Measurements from ENCODE around the gene PLPP4.

DNA sequence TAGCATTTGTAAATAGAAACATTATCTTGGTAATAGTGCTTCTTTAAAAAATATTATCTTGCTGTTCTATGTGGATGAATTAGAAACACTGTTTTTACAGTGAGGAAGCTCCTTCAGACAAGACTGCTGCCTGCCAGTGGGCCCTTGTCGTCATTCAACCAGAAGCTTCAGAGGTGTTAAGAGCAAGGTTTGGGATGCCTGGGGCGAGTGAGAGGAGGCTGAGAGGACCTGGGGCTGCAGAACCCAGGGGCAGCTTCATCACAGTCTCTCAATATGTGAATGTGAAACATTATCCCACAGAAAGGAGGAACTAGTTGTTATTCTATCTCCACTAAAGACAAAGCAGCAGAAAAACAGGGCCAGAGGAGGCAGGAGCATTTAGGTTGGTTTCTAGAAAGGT is 8.1 kb downstream of the PLPP4 start:
- TF ChIP-seq, protein P1, sequence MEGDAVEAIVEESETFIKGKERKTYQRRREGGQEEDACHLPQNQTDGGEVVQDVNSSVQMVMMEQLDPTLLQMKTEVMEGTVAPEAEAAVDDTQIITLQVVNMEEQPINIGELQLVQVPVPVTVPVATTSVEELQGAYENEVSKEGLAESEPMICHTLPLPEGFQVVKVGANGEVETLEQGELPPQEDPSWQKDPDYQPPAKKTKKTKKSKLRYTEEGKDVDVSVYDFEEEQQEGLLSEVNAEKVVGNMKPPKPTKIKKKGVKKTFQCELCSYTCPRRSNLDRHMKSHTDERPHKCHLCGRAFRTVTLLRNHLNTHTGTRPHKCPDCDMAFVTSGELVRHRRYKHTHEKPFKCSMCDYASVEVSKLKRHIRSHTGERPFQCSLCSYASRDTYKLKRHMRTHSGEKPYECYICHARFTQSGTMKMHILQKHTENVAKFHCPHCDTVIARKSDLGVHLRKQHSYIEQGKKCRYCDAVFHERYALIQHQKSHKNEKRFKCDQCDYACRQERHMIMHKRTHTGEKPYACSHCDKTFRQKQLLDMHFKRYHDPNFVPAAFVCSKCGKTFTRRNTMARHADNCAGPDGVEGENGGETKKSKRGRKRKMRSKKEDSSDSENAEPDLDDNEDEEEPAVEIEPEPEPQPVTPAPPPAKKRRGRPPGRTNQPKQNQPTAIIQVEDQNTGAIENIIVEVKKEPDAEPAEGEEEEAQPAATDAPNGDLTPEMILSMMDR (IDR thresholded peaks at IDR 0.05), result no peak
- TF ChIP-seq POLR2A (IDR thresholded peaks at IDR 0.05), result no peak
